ENCODE results near the gene ARHGAP26. TPM values are rescaled to one million over a fixed set of nuclear protein-coding genes. Genes with fewer than 3 reads are reported as not detected.

The ARHGAP26 gene
- total and polyA plus RNA-seq, 2 of the 4 experiments (the other 2 are of a cell fraction), result 0.54 to 0.56 TPM

DNA sequence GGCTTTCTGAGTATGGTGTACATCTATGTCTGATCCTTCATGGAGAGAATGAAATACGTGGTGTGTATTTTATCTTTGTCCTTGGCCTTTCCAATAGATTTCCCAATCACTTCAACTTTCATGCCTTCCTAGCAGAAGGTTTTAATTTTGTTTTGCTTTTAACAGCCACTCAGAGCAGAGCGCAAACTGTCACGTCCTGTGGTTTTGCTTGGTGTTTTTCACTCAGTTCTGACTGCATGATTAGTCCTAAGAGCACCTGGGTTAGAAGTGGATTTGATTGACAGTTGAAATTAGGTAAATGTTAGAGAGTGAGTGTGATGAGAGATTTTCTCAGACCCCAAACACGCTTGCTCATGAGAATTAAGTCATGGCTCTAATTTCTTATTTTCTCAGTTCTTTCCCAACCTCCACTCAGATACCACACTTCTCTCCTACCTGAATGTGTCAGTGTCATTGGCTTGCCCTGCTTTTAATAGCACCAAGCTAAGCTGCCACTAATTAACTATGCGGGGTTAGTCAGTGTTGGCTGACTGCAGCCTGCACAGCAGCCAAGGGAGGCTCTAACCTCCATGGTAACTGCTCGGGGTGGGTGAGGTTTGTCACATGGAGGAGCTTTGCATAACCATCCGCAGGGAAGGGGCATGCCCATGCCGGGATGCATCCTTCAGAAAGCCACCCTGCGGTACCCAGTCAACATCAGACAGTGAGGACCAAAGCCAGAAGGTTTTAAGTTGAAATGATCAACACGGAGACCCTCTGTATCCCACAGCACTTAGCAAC lies 459.9 kb downstream of the ARHGAP26 start:
- no peak overlapping the region for H2AK5ac ChIP-seq (ENCODE audit: low read depth, low read length)
- peaks cover 9% of the 10 kb centered on the region; the same call in 1 of the 2 replicates for H3K4me1 ChIP-seq (ENCODE audit: control insufficient read depth, insufficient read depth, low read length)
- H3K4me3 ChIP-seq (ENCODE audit: insufficient read depth, low read depth, low read length), result no peak overlapping the region
- no peak overlapping the region for H2AK9ac ChIP-seq (replicated peaks; ENCODE audit: low read depth, low read length, poor library complexity)
- H4K20me1 ChIP-seq (ENCODE audit: insufficient read depth, low read length), result no peaks in the 10 kb centered on the region
- H2BK5ac ChIP-seq (ENCODE audit: low read depth, low read length, poor library complexity, severe bottlenecking), result no peak overlapping the region
- H3K23ac ChIP-seq (ENCODE audit: low read depth, low read length), result no peak overlapping the region
- intact Hi-C loops (cut with micrococcal nuclease) (no loop called here), dilution Hi-C loops (cut with HindIII; ENCODE audit: low sequenced_read_pairs, unreplicated experiment) (no loop called here), in situ Hi-C loops (cut with MboI; ENCODE audit: low sequenced_read_pairs) (no loop called here)
- TF ChIP-seq CTCF (conservative IDR thresholded peaks at IDR 0.05; ENCODE audit: low read depth, low read length) (no peak), MXI1 (IDR thresholded peaks at IDR 0.05; ENCODE audit: borderline replicate concordance, low read depth, low read length) (no peak), POLR2A (IDR thresholded peaks at IDR 0.05; ENCODE audit: low read depth, low read length) (no peak), CEBPB (IDR thresholded peaks at IDR 0.05; ENCODE audit: low read depth, low read length) (no peak), NFE2L2 (IDR thresholded peaks at IDR 0.05; ENCODE audit: low read depth, low read length) (no peak), USF2 (IDR thresholded peaks at IDR 0.05; ENCODE audit: low read depth, low read length) (no peak)
- H3K36me3 ChIP-seq (ENCODE audit: control insufficient read depth, insufficient read depth, low read length), result no peaks in the 10 kb centered on the region
- H3K18ac ChIP-seq (ENCODE audit: low read depth, low read length), result no peak overlapping the region
- no peak overlapping the region for H3K27ac ChIP-seq (ENCODE audit: insufficient read depth, low read length)
- peak overlapping the region; percentile 1; the same call in 1 of the 2 replicates for H2BK120ac ChIP-seq (ENCODE audit: low read depth, low read length)
- no peak overlapping the region for H3K4ac ChIP-seq (ENCODE audit: low read depth, low read length)
- peaks cover 11% of the 10 kb centered on the region; the same call in 1 of the 2 replicates for H3K9me1 ChIP-seq (ENCODE audit: insufficient read depth, low read length)
- no TSS peak for BruUV-seq (replicated peaks)
- no peak overlapping the region for H4K91ac ChIP-seq (ENCODE audit: insufficient read depth, low read depth, low read length)
- peak overlapping the region; percentile 43; the same call in 1 of the 2 replicates for H2BK20ac ChIP-seq (ENCODE audit: low read depth, low read length)
- 72% methylated on average over 3 of the region's 10 CpGs; no CpG with 5 or more reads in 1 of the 2 experiments for WGBS, 2 experiments (ENCODE audit: extremely low coverage in 2 of 2, insufficient read length in 1 of 2)
- H4K8ac ChIP-seq (ENCODE audit: low read depth in 2 of 2, low read length in 2 of 2), result no peak overlapping the region
- H2BK15ac ChIP-seq (ENCODE audit: low read depth, low read length), result peak overlapping the region; percentile 30; the same call in 1 of the 3 replicates
- H3K14ac ChIP-seq (replicated peaks; ENCODE audit: low read depth, low read length), result peak overlapping the region; percentile 34; the same call in 1 of the 2 replicates
- H3K4me2 ChIP-seq (ENCODE audit: low read depth, low read length), result no peak overlapping the region
- no peaks in the 10 kb centered on the region for H3K79me1 ChIP-seq (ENCODE audit: low read depth in 1 of 2, low read length in 2 of 2)
- H3K27me3 ChIP-seq (ENCODE audit: control insufficient read depth, insufficient read depth, low read length), result no peaks in the 10 kb centered on the region
- no peak overlapping the region for H2AFZ ChIP-seq (replicated peaks; ENCODE audit: low read length, poor library complexity)
- H3K9me3 ChIP-seq (ENCODE audit: control insufficient read depth, insufficient read depth, low read length), result no peaks in the 10 kb centered on the region
- no peak overlapping the region for H3K9ac ChIP-seq (ENCODE audit: low read depth, low read length)
- CTCF ChIA-PET, result no interaction called here
- ATAC-seq (ENCODE audit: low read depth), result no peak
- H4K5ac ChIP-seq (ENCODE audit: low read depth, low read length), result no peak overlapping the region
- POLR2A ChIA-PET (ENCODE audit: unreplicated experiment), result no interaction called here
- DNase-seq, result no peak
- H3K56ac ChIP-seq (ENCODE audit: extremely low read depth, insufficient read depth, low read length), result no peak overlapping the region
